Spleen (tissue), 11 donors: Measurements from ENCODE around the gene PPP2R2B. TPM values are rescaled to one million over a fixed set of nuclear protein-coding genes. Genes with fewer than 3 reads are reported as not detected.

Experiments
- DNase-seq: peaks from one replicate; pipeline ENCODE4 v3.0.0-alpha.2; 2020
- H3K27ac ChIP-seq, 8 donors: fragments of 200-600 bp; sonication (generic) in 7 of 8; 1 replicate in 4 of 8; 2 replicates in 4 of 8; pipeline versions ENCODE4 v1.5.0 to v1.8.0; 2016 to 2021; ENCODE audit warnings: inconsistent platforms in 4 of 8, mild to moderate bottlenecking in 4 of 8, moderate library complexity in 1 of 8
- H3K27me3 ChIP-seq, 7 donors: fragments of 200-600 bp; sonication (generic) in 6 of 7; replicated peaks in 1 of 7; 1 replicate in 4 of 7; 2 replicates in 3 of 7; pipeline versions ENCODE4 v1.5.0 to v1.8.0; 2016 to 2021; ENCODE audit warnings: inconsistent platforms in 3 of 7, mild to moderate bottlenecking in 1 of 7
- H3K36me3 ChIP-seq, 6 donors: fragments of 200-600 bp; sonication (generic) in 5 of 6; 1 replicate in 4 of 6; 2 replicates in 2 of 6; pipeline versions ENCODE4 v1.5.0 to v1.8.0; 2016 to 2021; ENCODE audit warnings: inconsistent platforms in 2 of 6
- H3K4me1 ChIP-seq, 6 donors: fragments of 200-600 bp; sonication (generic) in 5 of 6; 1 replicate in 3 of 6; 2 replicates in 3 of 6; pipeline versions ENCODE4 v1.5.0 to v1.8.0; 2016 to 2021; ENCODE audit warnings: inconsistent platforms in 3 of 6
- H3K4me3 ChIP-seq, 8 donors: fragments of 200-600 bp; sonication (generic) in 7 of 8; 1 replicate in 4 of 8; 2 replicates in 4 of 8; pipeline versions ENCODE4 v1.5.0 to v1.8.0; 2016 to 2021; ENCODE audit warnings: inconsistent platforms in 4 of 8, mild to moderate bottlenecking in 4 of 8, moderate library complexity in 2 of 8
- H3K9me3 ChIP-seq, 8 donors: fragments of 200-600 bp; sonication (generic) in 7 of 8; 1 replicate in 4 of 8; 2 replicates in 4 of 8; pipeline versions ENCODE4 v1.5.0 to v1.8.0; 2016 to 2021; ENCODE audit warnings: inconsistent platforms in 4 of 8
- CTCF ChIP-seq, 11 experiments: fragments of 200-600 bp in 7 of 11; fragments of 450-650 bp in 4 of 11; sonication (generic) in 4 of 11; IDR thresholded peaks in 8 of 11; conservative IDR thresholded peaks in 3 of 11; 1 replicate in 7 of 11; 2 replicates in 4 of 11; pipeline versions ENCODE4 v1.4.0 to v1.8.0; 2016 to 2021; ENCODE audit warnings: antibody characterized with exemption in 11 of 11, inconsistent platforms in 4 of 11, mild to moderate bottlenecking in 1 of 11
- POLR2A ChIP-seq, 3 donors: fragments of 450-650 bp; IDR thresholded peaks; one replicate each; pipeline ENCODE4 v1.5.1; 2017; ENCODE audit warnings: antibody characterized with exemption in 3 of 3, mild to moderate bottlenecking in 1 of 3
- POLR2AphosphoS5 ChIP-seq, 3 donors: sonication (generic); formaldehyde crosslinking; IDR thresholded peaks; one replicate each; pipeline ENCODE4 v1.5.1; 2017; ENCODE audit warnings: antibody characterized with exemption in 3 of 3
- WGBS, 5 donors: extraction: QIAGEN DNeasy Blood & Tissue Kit in 3 of 5; methylation state at CpG; one replicate each; pipeline versions ENCODE4 v1.1.5 to v1.1.7; 2013 to 2018; 5-methylcytosine and 5-hydroxymethylcytosine counted together
- intact Hi-C: fragments of 100-400 bp; cut with DNase I; formaldehyde crosslinking; loops from one replicate; pipeline ENCODE4 v1.15.0; 2023; ENCODE audit warnings: low total_unique reads
- polyA plus RNA-seq, 3 donors: library from polyadenylated mRNA; stranded (reverse); fragments of 200-250 nt; gene quantifications; one replicate each; pipeline ENCODE4 v1.2.1, GENCODE V29; 2013
- total RNA-seq, 7 donors: library from RNA; depleted of rRNA in 3 of 7; stranded (reverse); fragments of >200 nt in 3 of 7; fragmentation: NEBNext Ultra II Directional in 4 of 7; extraction: Animal tissue kit (Norgen Biotek cat#: 25700) in 4 of 7; gene quantifications; one replicate each; pipeline versions ENCODE4 v1.1.0 to v1.2.1, GENCODE V29; 2016 to 2021
- donor health status: healthy with polysubstance abuse.
- donor health status: DM: no; HTN: no; CAD: no; lungs with moderate emphysema.
- donor health status: DM: no; HTN: no; CAD: no.
- donor health status: Bipolar disorder and iron deficiency.
- donor health status: healthy.
- donor health status: DM: no; HTN: no; CAD: no.
- donor health status: DM: yes; HTN: yes; CAD: no.

Gene PPP2R2B
- total and polyA plus RNA-seq, 10 donors, result 0.17 to 9.3 (median 4.1) TPM

- no peak overlapping the region for H3K27ac ChIP-seq
- H3K36me3 ChIP-seq, result no peaks in the 10 kb centered on the region
- no peak for DNase-seq
- H3K9me3 ChIP-seq, result no peaks in the 10 kb centered on the region
- H3K4me3 ChIP-seq, result no peak overlapping the region
- H3K4me1 ChIP-seq, result no peaks in the 10 kb centered on the region
- intact Hi-C loops, result no loop called here
- no peaks in the 10 kb centered on the region for H3K27me3 ChIP-seq
- WGBS, 5 donors, result 14 to 24% (median 20%) methylated on average over 3 of the region's 3 CpGs
- TF ChIP-seq POLR2A (IDR thresholded peaks at IDR 0.05) (no peak), CTCF (IDR thresholded peaks at IDR 0.05 in 8 of 11, conservative IDR thresholded peaks at IDR 0.05 in 3 of 11) (no peak), POLR2AphosphoS5 (IDR thresholded peaks at IDR 0.05) (no peak)
Measured at GRCh38 chr5:146785065-146785464, 93.5 kb downstream of the PPP2R2B start.

DNA sequence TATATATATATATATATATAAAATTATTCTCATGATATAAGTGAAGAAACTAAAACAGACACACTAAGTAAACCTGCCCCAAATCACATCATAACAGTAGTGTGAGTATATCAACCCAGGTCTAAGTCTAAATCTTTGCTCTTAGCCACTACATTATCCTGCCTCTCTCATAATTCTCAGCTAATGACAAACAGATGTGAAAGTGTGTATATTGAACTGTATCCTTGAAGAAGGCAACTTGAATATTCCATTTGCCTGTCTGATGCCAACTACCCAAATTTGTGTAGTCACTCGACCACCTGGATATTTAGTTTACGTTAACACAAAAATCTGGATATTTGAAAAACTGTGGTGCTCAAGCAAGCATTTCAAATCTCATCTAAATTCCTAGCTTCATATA lies 97.4 kb downstream of the PPP2R2B start:
- intact Hi-C loops, result no loop called here
- Histone ChIP-seq H3K4me3 (no peak overlapping the region), H3K36me3 (no peaks in the 10 kb centered on the region), H3K27ac (no peak overlapping the region), H3K27me3 (no peaks in the 10 kb centered on the region), H3K9me3 (no peaks in the 10 kb centered on the region), H3K4me1 (no peaks in the 10 kb centered on the region)
- WGBS, 5 donors, result 66 to 97% (median 92%) methylated on average over 2 of the region's 2 CpGs
- TF ChIP-seq POLR2A (IDR thresholded peaks at IDR 0.05), result no peak
- TF ChIP-seq CTCF (IDR thresholded peaks at IDR 0.05 in 8 of 11, conservative IDR thresholded peaks at IDR 0.05 in 3 of 11), result no peak
- no peak for TF ChIP-seq POLR2AphosphoS5 (IDR thresholded peaks at IDR 0.05)
- no peak for DNase-seq

DNA sequence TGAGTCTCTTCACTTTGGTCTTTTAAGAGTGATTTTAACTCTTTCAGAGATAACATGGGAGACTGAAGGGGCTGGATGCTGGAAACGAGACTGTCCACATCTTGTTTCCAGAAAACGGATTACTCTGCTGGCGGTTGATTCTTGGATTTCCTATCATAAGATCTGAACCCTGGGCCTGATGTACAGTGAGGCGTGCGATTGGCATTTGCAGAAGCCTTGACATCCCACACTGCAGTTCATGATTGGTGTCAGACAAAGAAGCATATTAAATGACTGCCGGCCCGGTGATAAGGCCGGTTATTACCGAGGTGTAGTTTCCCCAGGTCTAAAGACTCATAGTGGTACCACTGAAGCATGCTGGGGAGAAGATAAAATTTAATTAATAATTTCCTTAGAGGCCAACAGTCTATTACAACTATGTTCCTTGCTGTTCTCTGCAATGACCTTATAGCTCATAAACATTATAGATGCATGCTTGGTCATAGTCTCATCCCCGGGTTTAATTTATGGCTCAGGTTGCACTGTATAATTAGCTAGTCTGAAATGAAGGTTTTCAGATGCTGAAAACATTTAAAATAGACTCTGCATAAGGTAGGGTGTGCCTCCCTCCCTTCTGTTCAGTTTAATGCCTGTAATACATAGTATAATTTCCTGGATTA lies 99.2 kb downstream of the PPP2R2B start:
- Histone ChIP-seq H3K27ac (no peak overlapping the region), H3K9me3 (peaks cover 0 to 9% (median 0%) of the 10 kb centered on the region in 8 donors), H3K36me3 (no peaks in the 10 kb centered on the region), H3K4me1 (no peaks in the 10 kb centered on the region), H3K27me3 (no peaks in the 10 kb centered on the region), H3K4me3 (no peak overlapping the region)
- WGBS, 5 donors, result 86 to 93% (median 86%) methylated on average over 10 of the region's 10 CpGs
- no peak for DNase-seq
- intact Hi-C loops, result no loop called here
- no peak for TF ChIP-seq POLR2A (IDR thresholded peaks at IDR 0.05)
- no peak for TF ChIP-seq CTCF (IDR thresholded peaks at IDR 0.05 in 8 of 11, conservative IDR thresholded peaks at IDR 0.05 in 3 of 11)
- TF ChIP-seq POLR2AphosphoS5 (IDR thresholded peaks at IDR 0.05), result no peak

GRCh38 chr5:146778795-146779194 lies 99.8 kb downstream of the PPP2R2B start:
- TF ChIP-seq POLR2A (IDR thresholded peaks at IDR 0.05) (no peak), CTCF (IDR thresholded peaks at IDR 0.05 in 8 of 11, conservative IDR thresholded peaks at IDR 0.05 in 3 of 11) (no peak), POLR2AphosphoS5 (IDR thresholded peaks at IDR 0.05) (no peak)
- intact Hi-C loops, result no loop called here
- DNase-seq, result no peak
- no peak overlapping the region for H3K27ac ChIP-seq
- 47 to 89% (median 63%) methylated on average over 3 of the region's 3 CpGs for WGBS, 5 donors
- H3K4me3 ChIP-seq, result no peak overlapping the region
- no peaks in the 10 kb centered on the region for H3K27me3 ChIP-seq
- no peaks in the 10 kb centered on the region for H3K36me3 ChIP-seq
- peaks cover 0 to 9% (median 0%) of the 10 kb centered on the region in 8 donors for H3K9me3 ChIP-seq
- no peaks in the 10 kb centered on the region for H3K4me1 ChIP-seq
